Measurements from ENCODE around the gene FBXL15.

GRCh38 chr10:102421507-102421756 is 796 bp downstream of the FBXL15 start:
- TF ChIP-seq EZH2 (IDR thresholded peaks at IDR 0.05; ENCODE audit: insufficient read depth, low read length) (no peak), CTCF (IDR thresholded peaks at IDR 0.05; ENCODE audit: insufficient read depth, low read depth, low read length) (no peak)
